Inflammatory macrophage (primary cell): ENCODE measurements around the gene GPR137B.

Source experiments
- DNase-seq, 2 donors: peaks; one replicate each; pipeline ENCODE4 v3.0.0-alpha.2; 2020 to 2022

Gene GPR137B

GRCh38 chr1:236114076-236114747 lies 28.1 kb upstream of the GPR137B start:
- DNase-seq = no peak

GRCh38 chr1:236117710-236118109 lies 24.6 kb upstream of the GPR137B start:
- no peak for DNase-seq

DNA sequence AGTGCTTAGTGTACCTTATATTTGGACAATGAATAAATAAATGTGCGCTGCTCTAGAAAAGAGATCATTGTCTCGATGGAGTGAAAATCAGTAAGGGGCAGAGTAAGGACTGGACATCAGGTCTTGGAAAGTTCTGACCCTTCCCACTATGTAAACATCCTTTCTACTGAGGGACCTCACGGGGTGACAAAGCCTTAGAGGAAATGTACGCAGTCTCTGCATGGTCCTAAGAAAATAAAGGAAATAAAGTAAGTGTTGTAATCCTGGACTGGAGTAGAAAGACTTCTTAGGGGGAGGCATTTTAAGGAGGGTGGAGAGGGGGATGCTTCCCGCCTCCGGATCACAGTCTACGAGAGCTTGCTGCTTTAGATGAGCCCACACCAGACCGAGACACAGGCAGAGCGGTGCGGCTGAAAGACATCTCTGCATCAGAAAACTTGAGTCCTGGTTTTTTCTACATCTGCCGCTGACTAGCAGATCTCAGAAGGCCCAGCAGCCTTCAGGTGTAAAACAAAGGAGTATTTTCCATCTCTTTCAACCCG lies 22.3 kb upstream of the GPR137B start:
- no peak for DNase-seq

- no peak for DNase-seq
These were observed 21.6 kb upstream of the GPR137B start for GRCh38 chr1:236120721-236121153.

DNA sequence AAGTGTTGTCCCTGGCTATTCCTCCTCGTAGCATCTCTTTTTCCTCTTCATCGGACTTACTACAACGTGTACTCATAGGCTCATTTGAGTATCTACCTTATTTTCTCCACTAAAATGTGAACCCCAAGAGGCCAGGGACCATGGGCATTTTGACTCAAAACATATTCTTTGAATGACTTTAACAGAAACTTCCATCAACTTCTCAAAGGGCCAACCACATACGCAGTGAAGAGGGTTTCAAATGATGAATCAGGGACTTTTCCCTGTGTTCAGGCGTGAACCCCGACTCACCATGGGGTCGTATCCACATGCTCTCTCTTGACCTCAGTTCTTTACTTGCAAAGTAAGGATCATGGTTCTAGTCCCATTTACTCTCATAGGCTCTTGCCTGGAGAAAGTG lies 20.2 kb upstream of the GPR137B start:
- no peak for DNase-seq

- no peak for DNase-seq
These were observed 18.8 kb upstream of the GPR137B start for GRCh38 chr1:236123563-236123962.

DNA sequence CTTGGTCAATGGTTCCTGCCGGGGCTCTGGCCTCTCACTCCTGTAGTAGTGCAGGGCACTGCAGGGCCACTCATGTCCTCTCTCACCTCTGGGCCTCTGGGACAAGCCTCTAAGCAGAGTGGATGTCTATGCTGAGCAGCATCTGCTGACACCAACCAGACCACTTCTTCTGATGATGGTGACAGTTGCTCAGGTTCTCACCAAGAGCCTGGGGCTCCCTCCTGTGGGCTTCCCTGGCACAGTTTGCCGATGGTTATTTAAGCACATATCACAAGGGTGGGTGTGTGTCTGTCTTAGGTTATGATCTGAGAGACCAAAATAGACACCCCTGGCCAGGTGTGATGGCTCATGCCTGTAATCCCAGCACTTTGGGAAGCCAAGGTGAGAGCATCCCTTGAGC lies 17.4 kb upstream of the GPR137B start:
- DNase-seq = no peak

DNA sequence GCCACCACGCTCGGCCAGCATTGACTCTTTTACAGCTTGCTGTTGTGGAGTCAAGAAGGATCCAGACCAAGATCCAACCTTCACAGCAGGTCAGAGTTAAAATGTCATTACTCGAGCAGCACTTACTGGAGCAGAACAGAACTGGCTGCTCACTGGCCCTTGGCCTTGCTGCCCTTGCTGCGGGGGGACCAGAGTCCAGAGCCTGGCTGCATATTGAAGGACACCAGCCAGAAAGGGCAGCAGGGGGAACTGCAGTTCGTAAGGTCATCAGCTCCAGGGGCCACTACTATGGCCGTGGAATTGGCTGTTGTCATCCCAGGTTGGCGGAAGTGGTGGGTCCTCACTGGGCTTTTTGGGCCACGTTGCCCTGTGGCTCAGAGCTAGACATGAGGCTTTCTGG lies 15.3 kb upstream of the GPR137B start:
- DNase-seq = no peak

DNA sequence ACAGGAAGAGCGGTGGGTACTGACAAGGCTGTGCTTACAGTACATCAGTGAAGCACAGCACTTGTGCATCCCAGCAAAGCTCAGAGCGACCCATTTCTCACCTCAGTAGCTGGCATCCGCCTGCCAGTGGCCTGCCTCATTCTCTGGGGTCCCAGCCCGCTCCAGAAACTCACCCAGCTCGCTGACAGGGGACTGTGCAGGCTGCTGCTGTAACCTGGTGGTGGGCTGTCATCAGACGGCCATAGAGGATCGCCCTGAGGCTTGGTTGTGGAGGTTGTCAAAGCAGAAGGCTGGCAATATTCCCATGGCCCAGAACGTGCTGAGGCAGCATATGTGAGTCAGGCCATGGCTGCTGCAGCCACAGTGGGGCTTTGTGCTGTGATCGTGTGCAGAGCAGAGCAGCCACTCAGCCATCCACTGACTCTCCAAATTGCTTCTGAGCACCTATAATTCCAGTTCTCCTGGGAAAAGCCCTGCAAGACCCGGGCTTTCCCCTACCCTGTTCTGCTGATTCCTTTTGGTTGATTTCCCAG lies 13.6 kb upstream of the GPR137B start:
- DNase-seq = no peak

GRCh38 chr1:236129306-236129705 lies 13.0 kb upstream of the GPR137B start:
- DNase-seq = no peak

GRCh38 chr1:236130372-236130771 lies 12.0 kb upstream of the GPR137B start:
- no peak for DNase-seq

GRCh38 chr1:236131916-236132315 lies 10.4 kb upstream of the GPR137B start:
- DNase-seq = no peak

GRCh38 chr1:236132420-236133046 lies 9.8 kb upstream of the GPR137B start:
- no peak for DNase-seq

GRCh38 chr1:236133339-236133738 lies 9.0 kb upstream of the GPR137B start:
- DNase-seq = no peak

- no peak for DNase-seq
These were observed 8.5 kb upstream of the GPR137B start for GRCh38 chr1:236133802-236134201.

DNA sequence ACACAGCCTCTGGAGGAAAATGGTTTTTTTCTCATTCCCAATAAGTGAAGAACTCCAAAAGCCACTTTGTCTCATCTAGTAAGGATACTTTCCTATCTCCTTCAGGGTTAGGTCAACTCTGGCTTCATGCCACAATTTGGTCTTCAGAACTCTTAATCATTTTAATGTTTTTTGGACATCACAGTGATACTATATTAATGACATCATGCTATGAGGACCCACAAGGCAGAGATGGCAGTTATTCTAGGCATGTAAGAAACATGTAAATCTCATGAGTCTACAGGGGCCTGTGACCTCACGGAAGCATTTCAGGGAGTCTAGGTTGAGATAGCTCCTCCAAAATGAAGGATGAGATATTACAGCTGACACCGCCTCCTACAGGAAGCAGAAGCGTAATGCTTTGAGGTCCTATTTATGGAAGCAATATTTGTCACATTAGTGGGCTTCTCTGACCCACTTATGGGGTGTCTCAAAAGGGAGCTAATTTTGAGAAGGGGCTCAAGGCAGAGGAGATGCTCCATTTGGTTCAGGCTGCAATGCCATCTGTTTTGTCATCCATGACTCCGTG lies 5.0 kb upstream of the GPR137B start:
- DNase-seq = no peak

GRCh38 chr1:236139495-236139894 lies 2.8 kb upstream of the GPR137B start:
- no peak for DNase-seq

GRCh38 chr1:236140705-236141446 lies 1.5 kb upstream of the GPR137B start:
- no peak for DNase-seq

- peak; percentile 14 to 29 for DNase-seq
These were observed 689 bp upstream of the GPR137B start for GRCh38 chr1:236141447-236142252.

DNA sequence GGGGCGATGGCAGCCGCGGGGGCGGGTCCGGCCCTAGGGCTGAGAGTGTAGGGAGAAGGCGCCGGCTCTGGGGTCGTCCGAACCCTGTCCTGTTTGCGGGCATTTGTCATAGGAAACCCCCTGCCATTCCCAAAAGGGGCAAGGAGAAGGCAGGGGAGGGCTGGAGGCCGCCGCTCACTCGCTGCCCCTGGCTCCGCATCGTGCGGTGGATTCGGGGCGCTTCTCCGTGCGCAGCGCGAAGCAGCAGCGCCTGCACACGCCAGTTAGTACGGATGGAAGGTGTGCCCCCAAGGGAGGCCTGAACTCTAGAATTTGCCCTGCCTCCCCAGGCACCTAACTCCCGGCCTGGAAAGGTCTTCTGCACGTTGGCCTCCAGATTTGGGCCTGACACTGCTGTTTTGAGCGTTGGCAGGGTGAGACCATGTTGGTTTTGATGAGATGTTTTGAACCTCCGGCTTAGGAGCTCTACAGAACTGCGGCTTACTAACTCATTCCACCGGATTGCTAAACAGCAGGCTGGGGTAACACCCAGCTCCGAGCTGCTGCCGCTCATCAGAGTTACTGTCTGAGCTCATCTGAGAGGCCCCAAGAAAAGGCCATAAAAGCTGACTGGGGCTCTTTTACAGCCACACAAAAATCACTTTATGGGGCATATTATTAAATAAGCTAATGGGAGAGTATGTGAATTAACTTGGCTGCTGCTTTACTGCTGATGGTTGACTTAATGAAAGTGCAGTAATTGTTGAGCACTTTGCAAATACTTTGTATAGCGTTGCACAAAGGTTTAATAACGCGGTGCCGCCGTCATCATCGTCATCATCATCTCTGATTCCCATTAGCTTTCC lies 987 bp downstream of the GPR137B start:
- peak; percentile 67 to 72 for DNase-seq

DNA sequence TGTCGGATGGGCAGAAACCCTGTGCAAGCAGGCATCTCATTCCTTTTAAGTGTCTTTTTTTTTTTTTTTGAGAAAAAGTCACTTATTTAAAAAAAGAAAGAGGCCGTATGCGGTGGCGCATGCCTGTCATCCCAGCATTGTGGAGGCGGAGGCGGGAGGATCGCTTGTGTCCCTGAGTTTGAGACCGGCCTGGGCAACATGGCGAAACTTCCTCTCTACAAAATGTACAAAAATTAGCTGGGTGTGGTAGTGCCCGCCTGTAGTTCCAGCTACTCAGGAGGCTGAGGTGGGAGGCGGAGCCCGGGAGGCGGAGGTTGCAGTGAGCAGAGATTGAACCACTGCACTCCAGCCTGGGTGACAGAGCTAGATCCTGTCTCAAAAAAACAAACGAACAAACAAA lies 1.7 kb downstream of the GPR137B start:
- DNase-seq = peak; percentile 36 to 43
